Subcutaneous adipose tissue (tissue), 4 donors: ENCODE measurements around the gene PTPRK. TPM values are rescaled to one million over a fixed set of nuclear protein-coding genes. Genes with fewer than 3 reads are reported as not detected.

Source experiments
- CTCF ChIP-seq: fragments of 450-650 bp; IDR thresholded peaks from one replicate; pipeline ENCODE4 v1.5.1; 2016; ENCODE audit warnings: low read depth, mild to moderate bottlenecking, control low read depth, antibody characterized with exemption, moderate library complexity
- total RNA-seq, 4 donors: library from RNA; depleted of rRNA; stranded (reverse); fragments of >200 nt; gene quantifications; one replicate each; pipeline ENCODE4 v1.1.0, GENCODE V29; 2016

PTPRK gene
- total RNA-seq, 4 donors from 2014 or later = 21.6 to 31.0 (median 26.1) TPM

DNA sequence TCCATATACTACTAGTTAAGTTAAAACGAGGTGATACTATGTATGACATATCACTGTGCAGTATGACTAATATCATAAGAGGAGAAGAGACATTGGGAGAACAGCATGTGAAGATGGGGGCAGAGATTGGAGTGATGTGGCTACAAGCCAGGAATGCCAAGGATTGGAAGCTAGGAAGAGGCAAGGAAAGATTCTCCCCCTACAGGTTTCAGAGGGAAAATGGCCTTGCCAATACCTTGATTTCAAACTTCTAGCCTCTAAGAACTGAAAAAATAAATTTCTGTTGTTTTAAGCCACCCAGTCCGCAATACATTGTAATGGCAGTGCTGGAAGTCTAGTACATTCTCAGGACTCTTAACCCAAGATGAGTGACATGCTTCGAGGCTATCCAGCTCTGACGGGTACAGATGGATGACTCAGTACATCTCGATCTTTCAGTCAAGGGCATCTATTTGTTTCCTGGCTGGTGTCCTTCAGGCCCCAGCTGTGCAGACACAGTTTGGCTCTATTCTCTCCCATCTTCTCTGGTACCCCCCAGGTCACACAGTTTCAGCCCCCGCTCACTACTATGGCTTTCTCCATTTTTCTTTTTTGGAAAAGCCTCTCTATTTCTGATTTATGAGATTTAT, 564.0 kb downstream of the PTPRK start:
- TF ChIP-seq CTCF = no peak

GRCh38 chr6:127954082-127954481, 566.3 kb downstream of the PTPRK start:
- no peak for TF ChIP-seq CTCF

- TF ChIP-seq CTCF = no peak
Measured at GRCh38 chr6:127952831-127953230, 567.6 kb downstream of the PTPRK start.

DNA sequence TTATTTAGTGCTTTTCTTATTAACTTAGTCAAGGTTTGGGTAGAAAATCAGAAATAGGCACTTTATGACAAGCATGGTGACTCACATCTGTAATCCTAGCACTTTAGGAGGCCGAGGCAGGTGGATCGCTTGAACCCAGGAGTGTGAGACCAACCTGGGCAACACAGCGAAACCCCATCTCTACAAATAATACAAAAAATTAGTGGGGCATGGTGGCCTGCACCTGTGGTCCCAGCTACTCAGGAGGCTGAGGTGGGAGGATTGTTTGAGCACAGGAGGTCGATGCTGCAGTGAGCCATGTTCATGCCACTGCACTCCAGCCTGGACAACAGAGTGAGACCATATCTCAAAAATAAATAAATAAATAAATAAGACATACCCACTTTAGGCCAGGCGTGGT, 568.2 kb downstream of the PTPRK start:
- TF ChIP-seq CTCF = no peak

DNA sequence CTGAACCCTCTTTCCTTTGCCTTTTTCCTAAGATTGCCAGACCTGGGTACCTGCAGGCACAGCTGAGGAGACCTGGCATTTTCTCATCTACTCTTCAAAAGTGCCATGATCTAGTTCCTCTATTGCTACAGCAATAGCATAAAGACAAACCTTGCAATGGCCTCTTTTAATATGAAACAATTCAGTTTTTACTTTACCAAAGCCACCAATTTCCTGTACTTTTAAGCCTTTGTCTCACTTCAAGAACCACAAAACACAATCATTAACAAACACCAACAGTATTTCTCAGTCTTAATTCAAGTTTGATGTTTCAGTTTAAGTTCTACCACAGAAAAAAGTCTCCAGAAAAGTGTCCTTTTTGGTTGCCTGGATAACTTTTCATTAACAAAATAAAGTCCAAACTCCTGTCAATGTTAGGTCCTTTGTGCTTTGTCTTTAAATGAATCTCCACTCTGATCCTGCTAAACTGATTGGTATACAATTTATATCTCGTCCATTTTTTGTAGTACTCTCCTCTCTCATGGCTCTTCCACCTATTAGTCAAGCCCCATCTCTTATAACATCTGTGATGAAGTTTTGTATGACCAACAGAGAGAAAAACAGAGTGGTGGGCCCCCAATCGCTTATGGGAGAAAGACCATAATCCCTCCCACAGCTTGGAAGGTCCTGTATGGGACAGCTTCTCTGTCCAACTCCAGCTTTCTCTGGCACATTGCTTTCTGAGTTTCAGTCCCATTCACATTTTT, 569.1 kb downstream of the PTPRK start:
- no peak for TF ChIP-seq CTCF

GRCh38 chr6:127950566-127951145, 569.7 kb downstream of the PTPRK start:
- no peak for TF ChIP-seq CTCF

- no peak for TF ChIP-seq CTCF
Measured at GRCh38 chr6:127949251-127949650, 571.1 kb downstream of the PTPRK start.
